Measurements from ENCODE around the gene GSTA4. TPM values are rescaled to one million over a fixed set of nuclear protein-coding genes. Genes with fewer than 3 reads are reported as not detected.

GSTA4 gene, protein sequence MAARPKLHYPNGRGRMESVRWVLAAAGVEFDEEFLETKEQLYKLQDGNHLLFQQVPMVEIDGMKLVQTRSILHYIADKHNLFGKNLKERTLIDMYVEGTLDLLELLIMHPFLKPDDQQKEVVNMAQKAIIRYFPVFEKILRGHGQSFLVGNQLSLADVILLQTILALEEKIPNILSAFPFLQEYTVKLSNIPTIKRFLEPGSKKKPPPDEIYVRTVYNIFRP
- total RNA-seq (2022; extraction: Qiagen RNA extraction; ENCODE audit: low read depth), result 8.0 to 9.8 TPM (median 8.4 TPM) in 5 replicates

DNA sequence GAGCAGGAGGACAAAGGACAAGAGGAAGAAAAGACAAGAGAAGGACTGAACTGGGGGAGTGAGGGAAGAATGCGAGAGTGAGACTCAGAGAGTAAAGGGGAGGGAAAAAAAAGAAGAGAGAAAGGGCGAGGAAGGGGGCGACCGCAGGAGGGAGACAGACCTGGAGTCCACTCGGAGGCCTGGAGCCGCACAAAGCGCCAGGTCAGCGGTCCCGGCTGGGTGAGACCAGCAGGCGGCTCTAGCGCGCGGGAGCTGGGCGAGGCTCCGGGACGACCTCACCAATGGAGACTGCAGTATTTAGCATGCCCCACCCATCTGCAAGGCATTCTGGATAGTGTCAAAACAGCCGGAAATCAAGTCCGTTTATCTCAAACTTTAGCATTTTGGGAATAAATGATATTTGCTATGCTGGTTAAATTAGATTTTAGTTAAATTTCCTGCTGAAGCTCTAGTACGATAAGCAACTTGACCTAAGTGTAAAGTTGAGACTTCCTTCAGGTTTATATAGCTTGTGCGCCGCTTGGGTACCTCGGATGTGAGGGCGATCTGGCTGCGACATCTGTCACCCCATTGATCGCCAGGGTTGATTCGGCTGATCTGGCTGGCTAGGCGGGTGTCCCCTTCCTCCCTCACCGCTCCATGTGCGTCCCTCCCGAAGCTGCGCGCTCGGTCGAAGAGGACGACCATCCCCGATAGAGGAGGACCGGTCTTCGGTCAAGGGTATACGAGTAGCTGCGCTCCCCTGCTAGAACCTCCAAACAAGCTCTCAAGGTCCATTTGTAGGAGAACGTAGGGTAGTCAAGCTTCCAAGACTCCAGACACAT lies at the start of gene GSTA4:
TSS of gene GSTA4 (minus strand) at position 196 of the 824 bp plus-strand sequence. CDS start 1,041 bp downstream, outside the sequence.

Other genes starting within 250 kb of the GSTA4 start
- gene GSTA2, start 231.8 kb downstream of the GSTA4 start, total RNA-seq (2022; extraction: Qiagen RNA extraction; ENCODE audit: low read depth), result not detected in 5 replicates
- not detected in 5 replicates for gene GSTA1, start 191.5 kb downstream of the GSTA4 start, total RNA-seq (2022; extraction: Qiagen RNA extraction; ENCODE audit: low read depth)
- not detected in 5 replicates for gene GSTA5, start 154.5 kb downstream of the GSTA4 start, total RNA-seq (2022; extraction: Qiagen RNA extraction; ENCODE audit: low read depth)
- not detected in 5 replicates for gene GSTA3, start 85.6 kb downstream of the GSTA4 start, total RNA-seq (2022; extraction: Qiagen RNA extraction; ENCODE audit: low read depth)
- 1.4 to 2.6 TPM (median 2.3 TPM) in 5 replicates for gene CILK1, start 66.5 kb upstream of the GSTA4 start, total RNA-seq (2022; extraction: Qiagen RNA extraction; ENCODE audit: low read depth)
- gene FBXO9, start 70.1 kb upstream of the GSTA4 start, total RNA-seq (2022; extraction: Qiagen RNA extraction; ENCODE audit: low read depth), result 28.5 to 39.2 TPM (median 36.3 TPM) in 5 replicates
- 0.05 to 0.06 TPM in 2 of 5 replicates, not detected in the others for gene GCM1, start 153.6 kb upstream of the GSTA4 start, total RNA-seq (2022; extraction: Qiagen RNA extraction; ENCODE audit: low read depth)

Data from A549 treated with GW870086 at 1 μM for 4 hours (cell line).